ENCODE data around the gene LPP.

The LPP gene

GRCh38 chr3:188303286-188303799, 149.4 kb downstream of the LPP start:
- no peak for DNase-seq (ENCODE audit: low read depth)
- no peak for TF ChIP-seq CTCF (IDR thresholded peaks at IDR 0.05; ENCODE audit: control insufficient read depth, insufficient read depth, low read depth, low read length, missing control alignments)
- no peak overlapping the region for H3K4me3 ChIP-seq (ENCODE audit: control insufficient read depth, low read depth, low read length)

- TF ChIP-seq CTCF (IDR thresholded peaks at IDR 0.05; ENCODE audit: control insufficient read depth, insufficient read depth, low read depth, low read length, missing control alignments) = no peak
- H3K4me3 ChIP-seq (ENCODE audit: control insufficient read depth, low read depth, low read length) = no peak overlapping the region
- DNase-seq (ENCODE audit: low read depth) = no peak
Measured at GRCh38 chr3:188303823-188304222, 149.9 kb downstream of the LPP start.

GRCh38 chr3:188304501-188304900, 150.5 kb downstream of the LPP start:
- no peak for DNase-seq (ENCODE audit: low read depth)
- no peak overlapping the region for H3K4me3 ChIP-seq (ENCODE audit: control insufficient read depth, low read depth, low read length)
- TF ChIP-seq CTCF (IDR thresholded peaks at IDR 0.05; ENCODE audit: control insufficient read depth, insufficient read depth, low read depth, low read length, missing control alignments) = no peak

GRCh38 chr3:188305220-188305619, 151.3 kb downstream of the LPP start:
- no peak overlapping the region for H3K4me3 ChIP-seq (ENCODE audit: control insufficient read depth, low read depth, low read length)
- no peak for DNase-seq (ENCODE audit: low read depth)
- TF ChIP-seq CTCF (IDR thresholded peaks at IDR 0.05; ENCODE audit: control insufficient read depth, insufficient read depth, low read depth, low read length, missing control alignments) = no peak

- DNase-seq (ENCODE audit: low read depth) = no peak
- H3K4me3 ChIP-seq (ENCODE audit: control insufficient read depth, low read depth, low read length) = no peak overlapping the region
- no peak for TF ChIP-seq CTCF (IDR thresholded peaks at IDR 0.05; ENCODE audit: control insufficient read depth, insufficient read depth, low read depth, low read length, missing control alignments)
Measured at GRCh38 chr3:188306435-188307005, 152.6 kb downstream of the LPP start.

GRCh38 chr3:188309437-188310269, 155.7 kb downstream of the LPP start:
- H3K4me3 ChIP-seq (ENCODE audit: control insufficient read depth, low read depth, low read length) = no peak overlapping the region
- no peak for DNase-seq (ENCODE audit: low read depth)
- TF ChIP-seq CTCF (IDR thresholded peaks at IDR 0.05; ENCODE audit: control insufficient read depth, insufficient read depth, low read depth, low read length, missing control alignments) = no peak

Data from AG09309 (cell line).